HEK293 (cell line): ENCODE results near the gene LHFPL6.
A peak's percentile ranks its signal among the peaks of the same experiment; 100 is the strongest.

Experiments
- CTCF ChIA-PET: fragments of 350-600 bp; formaldehyde crosslinking; extraction: SDS; loops from one replicate; lab custom pipeline; 2021; ENCODE audit warnings: antibody characterized with exemption; lab: Yijun Ruan, JAX
- POLR2A ChIA-PET: fragments of 300-600 bp; formaldehyde crosslinking; extraction: SDS; loops from one replicate; lab custom pipeline; 2020; ENCODE audit warnings: antibody characterized with exemption, inconsistent platforms; lab: Yijun Ruan, JAX
- H3K27ac ChIP-seq: fragments of 200-500 bp; sonication (Bioruptor generic); 2 replicates; pipeline ENCODE4 v1.5.1; 2014; ENCODE audit warnings: low read depth, low read length, control low read depth, inconsistent platforms; ENCODE audit errors: extremely low read depth
- H3K36me3 ChIP-seq, 2 experiments: fragments of 200-500 bp in 1 of 2; sonication (Bioruptor generic) in 1 of 2; 1 replicate in 1 of 2; 2 replicates in 1 of 2; pipeline ENCODE4 v1.5.1; 2014 to 2017; ENCODE audit warnings: inconsistent platforms in 2 of 2, low read length in 2 of 2; ENCODE audit not compliant: control insufficient read depth in 2 of 2, insufficient read depth in 1 of 2
- H3K4me1 ChIP-seq: fragments of 200-500 bp; sonication (Bioruptor generic); 2 replicates; pipeline ENCODE4 v1.5.1; 2014; ENCODE audit warnings: mild to moderate bottlenecking, low read length, inconsistent platforms; ENCODE audit not compliant: control insufficient read depth, insufficient read depth
- H3K4me3 ChIP-seq: 2 replicates; pipeline ENCODE4 v1.5.1; 2011; ENCODE audit warnings: low read depth, mild to moderate bottlenecking, control low read depth, low read length, moderate library complexity
- H3K9me3 ChIP-seq: fragments of 200-500 bp; sonication (Bioruptor generic); 2 replicates; pipeline ENCODE4 v1.5.1; 2014; ENCODE audit warnings: low read depth, low read length, inconsistent platforms; ENCODE audit not compliant: control insufficient read depth, insufficient read depth
- FEZF1 ChIP-seq: fragments of 450-650 bp; formaldehyde crosslinking; IDR thresholded peaks from 2 replicates; pipeline ENCODE4 v1.5.1; 2016; ENCODE audit warnings: missing biosample characterization, missing genetic modification characterization
- GLIS1 ChIP-seq: fragments of 450-650 bp; formaldehyde crosslinking; IDR thresholded peaks from 2 replicates; pipeline ENCODE4 v1.5.1; 2016; ENCODE audit warnings: missing biosample characterization, missing genetic modification characterization
- KLF9 ChIP-seq: fragments of 450-650 bp; formaldehyde crosslinking; IDR thresholded peaks from 2 replicates; pipeline ENCODE4 v1.5.1; 2016; ENCODE audit warnings: missing biosample characterization, missing genetic modification characterization, low read depth
- REPIN1 ChIP-seq: fragments of 450-650 bp; formaldehyde crosslinking; IDR thresholded peaks from 2 replicates; pipeline ENCODE4 v1.5.1; 2017; ENCODE audit warnings: missing biosample characterization, missing genetic modification characterization, low read depth
- SP2 ChIP-seq: fragments of 450-650 bp; formaldehyde crosslinking; IDR thresholded peaks from 2 replicates; pipeline ENCODE4 v1.5.1; 2016; ENCODE audit warnings: missing biosample characterization, missing genetic modification characterization
- SP3 ChIP-seq: fragments of 450-650 bp; formaldehyde crosslinking; IDR thresholded peaks from 2 replicates; pipeline ENCODE4 v1.5.1; 2016; ENCODE audit warnings: missing biosample characterization, missing genetic modification characterization
- ZNF10 ChIP-seq: fragments of 450-650 bp; formaldehyde crosslinking; IDR thresholded peaks from 2 replicates; pipeline ENCODE4 v1.5.1; 2017; ENCODE audit warnings: missing biosample characterization, missing genetic modification characterization
- ZNF114 ChIP-seq: fragments of 450-650 bp; formaldehyde crosslinking; IDR thresholded peaks from 2 replicates; pipeline ENCODE4 v1.5.0; 2017; ENCODE audit warnings: missing biosample characterization, missing genetic modification characterization
- ZNF146 ChIP-seq: fragments of 450-650 bp; formaldehyde crosslinking; IDR thresholded peaks from 2 replicates; pipeline ENCODE4 v1.5.1; 2016; ENCODE audit warnings: missing biosample characterization, missing genetic modification characterization
- ZNF202 ChIP-seq: fragments of 450-650 bp; formaldehyde crosslinking; IDR thresholded peaks from 2 replicates; pipeline ENCODE4 v1.5.1; 2016; ENCODE audit warnings: missing biosample characterization, missing genetic modification characterization, borderline replicate concordance
- ZNF211 ChIP-seq: fragments of 450-650 bp; formaldehyde crosslinking; IDR thresholded peaks from 2 replicates; pipeline ENCODE4 v1.5.1; 2016; ENCODE audit warnings: low read depth, missing biosample characterization, missing genetic modification characterization
- ZNF24 ChIP-seq: fragments of 450-650 bp; formaldehyde crosslinking; IDR thresholded peaks from 2 replicates; pipeline ENCODE4 v1.5.1; 2016; ENCODE audit warnings: missing biosample characterization, missing genetic modification characterization
- ZNF366 ChIP-seq: fragments of 450-650 bp; formaldehyde crosslinking; conservative IDR thresholded peaks from 2 replicates; pipeline ENCODE4 v1.5.1; 2016; ENCODE audit warnings: missing biosample characterization, missing genetic modification characterization
- ZNF501 ChIP-seq: fragments of 450-650 bp; formaldehyde crosslinking; IDR thresholded peaks from 2 replicates; pipeline ENCODE4 v1.5.1; 2016; ENCODE audit warnings: missing biosample characterization, missing genetic modification characterization
- ZNF544 ChIP-seq: fragments of 450-650 bp; formaldehyde crosslinking; IDR thresholded peaks from 2 replicates; pipeline ENCODE4 v1.5.0; 2017; ENCODE audit warnings: missing biosample characterization, missing genetic modification characterization
- ZNF610 ChIP-seq: fragments of 450-650 bp; formaldehyde crosslinking; IDR thresholded peaks from 2 replicates; pipeline ENCODE4 v1.5.1; 2016; ENCODE audit warnings: missing biosample characterization, missing genetic modification characterization, borderline replicate concordance
- ZNF626 ChIP-seq: fragments of 450-650 bp; sonication (Bioruptor Pico); formaldehyde crosslinking; IDR thresholded peaks from 2 replicates; pipeline ENCODE4 v1.5.1; 2018; ENCODE audit warnings: missing biosample characterization, missing genetic modification characterization, inconsistent platforms
- ZSCAN16 ChIP-seq: fragments of 450-650 bp; formaldehyde crosslinking; IDR thresholded peaks from 2 replicates; pipeline ENCODE4 v1.5.1; 2016; ENCODE audit warnings: missing biosample characterization, missing genetic modification characterization
- TF ChIP-seq, protein P1 (sequence below): fragments of 450-650 bp; formaldehyde crosslinking; IDR thresholded peaks from 2 replicates; pipeline ENCODE4 v1.5.1; 2016; ENCODE audit warnings: missing biosample characterization, missing genetic modification characterization, borderline replicate concordance
- TF ChIP-seq, protein P2 (sequence below): fragments of 450-650 bp; formaldehyde crosslinking; IDR thresholded peaks from 2 replicates; pipeline ENCODE4 v1.5.1; 2017; ENCODE audit warnings: missing biosample characterization, missing genetic modification characterization
- TF ChIP-seq, protein P3 (sequence below): fragments of 450-650 bp; formaldehyde crosslinking; conservative IDR thresholded peaks from 2 replicates; pipeline ENCODE4 v1.5.1; 2016; ENCODE audit warnings: low read depth, missing biosample characterization, missing genetic modification characterization

The LHFPL6 gene

DNA sequence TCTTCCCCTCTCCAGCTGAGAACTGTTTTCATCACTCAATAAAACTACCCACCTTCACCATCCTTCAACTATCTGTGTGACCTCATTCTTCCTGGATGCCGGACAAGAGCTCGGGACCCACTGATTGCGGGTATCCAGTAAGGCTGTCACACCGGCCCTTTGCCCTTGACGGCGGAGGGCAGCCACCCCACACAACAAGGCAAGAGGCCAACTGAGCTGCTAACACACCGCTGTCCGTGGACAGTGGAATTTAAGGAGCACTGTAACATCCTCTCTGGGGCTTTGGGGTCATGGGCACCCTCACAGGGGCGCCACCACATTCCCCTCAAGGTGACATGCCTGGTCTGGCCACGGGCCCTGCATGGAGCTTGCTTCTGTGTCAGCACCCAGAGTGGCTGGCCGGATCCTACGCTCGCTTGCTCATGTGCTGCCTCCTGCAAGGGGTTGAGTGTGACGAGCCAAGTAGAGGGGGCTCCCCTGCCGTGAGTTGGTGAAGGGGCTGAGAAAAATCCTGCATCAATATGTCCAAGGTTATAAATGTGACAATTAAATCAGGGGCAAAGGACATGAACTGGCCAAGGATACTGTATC lies 31.4 kb downstream of the LHFPL6 start:
- TF ChIP-seq ZNF626 (tag by site-specific recombination) = no peak
- no peak for TF ChIP-seq KLF9 (tag by site-specific recombination)
- TF ChIP-seq REPIN1 = no peak
- TF ChIP-seq, protein P1, sequence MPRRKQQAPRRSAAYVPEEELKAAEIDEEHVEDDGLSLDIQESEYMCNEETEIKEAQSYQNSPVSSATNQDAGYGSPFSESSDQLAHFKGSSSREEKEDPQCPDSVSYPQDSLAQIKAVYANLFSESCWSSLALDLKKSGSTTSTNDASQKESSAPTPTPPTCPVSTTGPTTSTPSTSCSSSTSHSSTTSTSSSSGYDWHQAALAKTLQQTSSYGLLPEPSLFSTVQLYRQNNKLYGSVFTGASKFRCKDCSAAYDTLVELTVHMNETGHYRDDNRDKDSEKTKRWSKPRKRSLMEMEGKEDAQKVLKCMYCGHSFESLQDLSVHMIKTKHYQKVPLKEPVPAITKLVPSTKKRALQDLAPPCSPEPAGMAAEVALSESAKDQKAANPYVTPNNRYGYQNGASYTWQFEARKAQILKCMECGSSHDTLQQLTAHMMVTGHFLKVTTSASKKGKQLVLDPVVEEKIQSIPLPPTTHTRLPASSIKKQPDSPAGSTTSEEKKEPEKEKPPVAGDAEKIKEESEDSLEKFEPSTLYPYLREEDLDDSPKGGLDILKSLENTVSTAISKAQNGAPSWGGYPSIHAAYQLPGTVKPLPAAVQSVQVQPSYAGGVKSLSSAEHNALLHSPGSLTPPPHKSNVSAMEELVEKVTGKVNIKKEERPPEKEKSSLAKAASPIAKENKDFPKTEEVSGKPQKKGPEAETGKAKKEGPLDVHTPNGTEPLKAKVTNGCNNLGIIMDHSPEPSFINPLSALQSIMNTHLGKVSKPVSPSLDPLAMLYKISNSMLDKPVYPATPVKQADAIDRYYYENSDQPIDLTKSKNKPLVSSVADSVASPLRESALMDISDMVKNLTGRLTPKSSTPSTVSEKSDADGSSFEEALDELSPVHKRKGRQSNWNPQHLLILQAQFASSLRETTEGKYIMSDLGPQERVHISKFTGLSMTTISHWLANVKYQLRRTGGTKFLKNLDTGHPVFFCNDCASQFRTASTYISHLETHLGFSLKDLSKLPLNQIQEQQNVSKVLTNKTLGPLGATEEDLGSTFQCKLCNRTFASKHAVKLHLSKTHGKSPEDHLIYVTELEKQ (tag by site-specific recombination) = no peak
- TF ChIP-seq ZNF114 (tag by site-specific recombination) = no peak
- TF ChIP-seq ZNF501 (tag by site-specific recombination) = no peak
- no peak for TF ChIP-seq ZSCAN16 (tag by site-specific recombination)
- TF ChIP-seq, protein P2, sequence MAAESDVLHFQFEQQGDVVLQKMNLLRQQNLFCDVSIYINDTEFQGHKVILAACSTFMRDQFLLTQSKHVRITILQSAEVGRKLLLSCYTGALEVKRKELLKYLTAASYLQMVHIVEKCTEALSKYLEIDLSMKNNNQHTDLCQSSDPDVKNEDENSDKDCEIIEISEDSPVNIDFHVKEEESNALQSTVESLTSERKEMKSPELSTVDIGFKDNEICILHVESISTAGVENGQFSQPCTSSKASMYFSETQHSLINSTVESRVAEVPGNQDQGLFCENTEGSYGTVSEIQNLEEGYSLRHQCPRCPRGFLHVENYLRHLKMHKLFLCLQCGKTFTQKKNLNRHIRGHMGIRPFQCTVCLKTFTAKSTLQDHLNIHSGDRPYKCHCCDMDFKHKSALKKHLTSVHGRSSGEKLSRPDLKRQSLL (tag by site-specific recombination) = no peak
- no peak for TF ChIP-seq ZNF146 (tag by site-specific recombination)
- TF ChIP-seq ZNF544 (tag by site-specific recombination) = no peak
- TF ChIP-seq ZNF610 = no peak
- no peak for TF ChIP-seq ZNF202
- TF ChIP-seq SP3 (tag by site-specific recombination) = no peak
- TF ChIP-seq, protein P3, sequence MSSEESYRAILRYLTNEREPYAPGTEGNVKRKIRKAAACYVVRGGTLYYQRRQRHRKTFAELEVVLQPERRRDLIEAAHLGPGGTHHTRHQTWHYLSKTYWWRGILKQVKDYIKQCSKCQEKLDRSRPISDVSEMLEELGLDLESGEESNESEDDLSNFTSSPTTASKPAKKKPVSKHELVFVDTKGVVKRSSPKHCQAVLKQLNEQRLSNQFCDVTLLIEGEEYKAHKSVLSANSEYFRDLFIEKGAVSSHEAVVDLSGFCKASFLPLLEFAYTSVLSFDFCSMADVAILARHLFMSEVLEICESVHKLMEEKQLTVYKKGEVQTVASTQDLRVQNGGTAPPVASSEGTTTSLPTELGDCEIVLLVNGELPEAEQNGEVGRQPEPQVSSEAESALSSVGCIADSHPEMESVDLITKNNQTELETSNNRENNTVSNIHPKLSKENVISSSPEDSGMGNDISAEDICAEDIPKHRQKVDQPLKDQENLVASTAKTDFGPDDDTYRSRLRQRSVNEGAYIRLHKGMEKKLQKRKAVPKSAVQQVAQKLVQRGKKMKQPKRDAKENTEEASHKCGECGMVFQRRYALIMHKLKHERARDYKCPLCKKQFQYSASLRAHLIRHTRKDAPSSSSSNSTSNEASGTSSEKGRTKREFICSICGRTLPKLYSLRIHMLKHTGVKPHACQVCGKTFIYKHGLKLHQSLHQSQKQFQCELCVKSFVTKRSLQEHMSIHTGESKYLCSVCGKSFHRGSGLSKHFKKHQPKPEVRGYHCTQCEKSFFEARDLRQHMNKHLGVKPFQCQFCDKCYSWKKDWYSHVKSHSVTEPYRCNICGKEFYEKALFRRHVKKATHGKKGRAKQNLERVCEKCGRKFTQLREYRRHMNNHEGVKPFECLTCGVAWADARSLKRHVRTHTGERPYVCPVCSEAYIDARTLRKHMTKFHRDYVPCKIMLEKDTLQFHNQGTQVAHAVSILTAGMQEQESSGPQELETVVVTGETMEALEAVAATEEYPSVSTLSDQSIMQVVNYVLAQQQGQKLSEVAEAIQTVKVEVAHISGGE (tag by site-specific recombination) = no peak
- no peak for TF ChIP-seq ZNF24 (tag by site-specific recombination)
- ChIA-PET CTCF (no interaction called here), POLR2A (no interaction called here)
- H3K27ac ChIP-seq = no peak overlapping the region
- peaks cover 4% of the 10 kb centered on the region; the same call in 1 of the 2 replicates for H3K4me1 ChIP-seq
- no peaks in the 10 kb centered on the region for H3K36me3 ChIP-seq
- no peak overlapping the region for H3K4me3 ChIP-seq
- H3K9me3 ChIP-seq = no peaks in the 10 kb centered on the region

DNA sequence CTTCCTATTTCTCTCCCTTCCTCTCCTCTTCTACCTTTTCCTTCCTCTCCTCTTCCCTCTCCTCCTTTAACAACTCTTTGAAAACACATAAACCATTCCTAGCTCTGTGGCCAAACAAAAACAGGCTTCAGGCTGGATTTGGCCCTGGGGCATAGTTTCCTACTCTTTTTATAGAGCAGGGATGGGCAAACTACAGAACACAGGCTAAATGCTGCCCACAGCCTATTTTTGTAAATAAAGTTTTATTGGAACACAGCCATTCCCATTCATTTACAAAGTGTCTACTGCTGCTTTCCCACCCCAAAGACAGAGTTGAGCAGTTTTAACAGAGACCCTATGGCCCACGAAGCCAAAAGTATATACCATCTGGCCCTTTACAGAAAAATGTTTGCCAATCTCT lies 35.4 kb downstream of the LHFPL6 start:
- H3K4me1 ChIP-seq = peaks cover 6% of the 10 kb centered on the region; the same call in 1 of the 2 replicates
- no peak overlapping the region for H3K27ac ChIP-seq
- H3K36me3 ChIP-seq = no peaks in the 10 kb centered on the region
- CTCF ChIA-PET = no interaction called here
- H3K4me3 ChIP-seq = no peak overlapping the region
- POLR2A ChIA-PET = no interaction called here
- no peak for TF ChIP-seq GLIS1 (tag by site-specific recombination)
- no peak for TF ChIP-seq SP2 (tag by site-specific recombination)
- TF ChIP-seq FEZF1 (tag by site-specific recombination) = peak; percentile 16; the same call in 1 of the 2 replicates
- TF ChIP-seq ZNF366 = 0 out of 2 replicates have a peak, but pooled peaks have one; percentile 18
- TF ChIP-seq ZNF211 (tag by site-specific recombination) = no peak
- no peak for TF ChIP-seq ZNF10
- no peaks in the 10 kb centered on the region for H3K9me3 ChIP-seq
